HCT116 (cell line): ENCODE measurements around the gene DACT3. TPM values are rescaled to one million over a fixed set of nuclear protein-coding genes. Genes with fewer than 3 reads are reported as not detected.

Source experiments
- ATAC-seq: fragments of 200-7000 bp; cut with Tn5 transposase; 2 replicates; pipeline ENCODE4 v1.9.1; 2020; ENCODE audit warnings: mild to moderate bottlenecking, moderate library complexity
- BruUV-seq: library from RNA; stranded (reverse); fragments of 400-500 nt; replicated peaks from 2 replicates; lab custom pipeline; 2021; lab: Mats Ljungman, UMichigan
- CTCF ChIA-PET: fragments of 300-600 bp; sonication (Branson Sonifier 250); formaldehyde crosslinking; loops from one replicate; lab custom pipeline; 2021; ENCODE audit warnings: antibody characterized with exemption; lab: Charles Lee
- POLR2A ChIA-PET: fragments of 300-600, 350-600 bp; sonication (Branson Sonifier 250); formaldehyde crosslinking; loops from one replicate; lab custom pipeline; 2021; ENCODE audit warnings: antibody characterized with exemption; lab: Charles Lee
- RAD21 ChIA-PET, 2 experiments: fragments of 300-600 bp; sonication (Branson Sonifier 250); formaldehyde crosslinking; loops; one replicate each; lab custom pipeline; 2023; ENCODE audit warnings: low total read pairs in 2 of 2; ENCODE audit not compliant: uncharacterized antibody in 2 of 2, unreplicated experiment in 2 of 2, low non-redundant PET in 1 of 2; lab: Charles Lee
- DNase-seq: peaks from one replicate; pipeline ENCODE4 v3.0.0-alpha.2; 2010; ENCODE audit warnings: low read depth, low spot score
- H2AFZ ChIP-seq: fragments of 200-600 bp; shearing (Covaris generic), sonication (generic); 2 replicates; pipeline ENCODE4 v1.6.1; 2017; ENCODE audit warnings: low read depth, mixed run types, mixed read lengths, antibody characterized with exemption, low read length; ENCODE audit not compliant: poor library complexity, severe bottlenecking
- H3K27ac ChIP-seq: 2 replicates; pipeline ENCODE4 v1.5.1; 2012; ENCODE audit warnings: low read depth, low read length
- H3K27me3 ChIP-seq: fragments of 200-600 bp; sonication (generic); 2 replicates; pipeline ENCODE4 v1.6.1; 2016; ENCODE audit warnings: mixed run types, low read length, mixed read lengths; ENCODE audit not compliant: insufficient read depth
- H3K36me3 ChIP-seq, 2 experiments: fragments of 200-500 bp in 1 of 2; fragments of 200-600 bp in 1 of 2; sonication (Bioruptor generic) in 1 of 2; sonication (generic) in 1 of 2; 2 replicates each; pipeline versions ENCODE4 v1.5.1 to v1.6.1; 2014 to 2016; ENCODE audit warnings: low read length in 2 of 2, inconsistent platforms in 1 of 2, mixed read lengths in 1 of 2, mixed run types in 1 of 2; ENCODE audit not compliant: insufficient read depth in 2 of 2, control insufficient read depth in 1 of 2
- H3K4me1 ChIP-seq, 2 experiments: fragments of 200-600 bp in 1 of 2; sonication (generic) in 1 of 2; 2 replicates each; pipeline versions ENCODE4 v1.5.1 to v1.6.1; 2012 to 2017; ENCODE audit warnings: low read length in 2 of 2, inconsistent platforms in 1 of 2, mild to moderate bottlenecking in 1 of 2, mixed read lengths in 1 of 2, mixed run types in 1 of 2, moderate library complexity in 1 of 2; ENCODE audit not compliant: insufficient read depth in 2 of 2, control insufficient read depth in 1 of 2
- H3K4me2 ChIP-seq: fragments of 200-600 bp; sonication (generic); 2 replicates; pipeline ENCODE4 v1.6.1; 2017; ENCODE audit warnings: mixed run types, low read length, mixed read lengths
- H3K4me3 ChIP-seq, 2 experiments: fragments of 200-600 bp in 1 of 2; sonication (generic) in 1 of 2; replicated peaks in 1 of 2; 2 replicates each; pipeline ENCODE4 v1.5.1; 2011 to 2016; ENCODE audit warnings: low read length in 2 of 2, control low read depth in 1 of 2, low read depth in 1 of 2, mild to moderate bottlenecking in 1 of 2, mixed read lengths in 1 of 2, mixed run types in 1 of 2
- H3K79me2 ChIP-seq: fragments of 200-600 bp; sonication (generic); 2 replicates; pipeline ENCODE4 v1.6.1; 2017; ENCODE audit warnings: mild to moderate bottlenecking, mixed run types, low read length, moderate library complexity, mixed read lengths; ENCODE audit not compliant: insufficient read depth
- H3K9ac ChIP-seq: fragments of 200-600 bp; sonication (generic); 2 replicates; pipeline ENCODE4 v1.6.1; 2016; ENCODE audit warnings: low read length, mixed read lengths
- H3K9me2 ChIP-seq: fragments of 200-600 bp; sonication (generic), shearing (Covaris generic); 2 replicates; pipeline ENCODE4 v1.6.1; 2017; ENCODE audit warnings: mixed run types, mild to moderate bottlenecking, moderate library complexity; ENCODE audit not compliant: insufficient read depth
- H3K9me3 ChIP-seq, 2 experiments: fragments of 200-500 bp in 1 of 2; fragments of 200-600 bp in 1 of 2; sonication (Bioruptor generic) in 1 of 2; sonication (generic) in 1 of 2; 2 replicates each; pipeline ENCODE4 v1.6.1; 2014 to 2017; ENCODE audit warnings: low read length in 2 of 2, mixed read lengths in 2 of 2, inconsistent platforms in 1 of 2, low read depth in 1 of 2, mild to moderate bottlenecking in 1 of 2, mixed run types in 1 of 2, moderate library complexity in 1 of 2; ENCODE audit not compliant: control insufficient read depth in 1 of 2, insufficient read depth in 1 of 2
- H4K20me1 ChIP-seq: fragments of 200-600 bp; sonication (generic), shearing (Covaris generic); 2 replicates; pipeline ENCODE4 v1.6.1; 2017; ENCODE audit warnings: mixed run types, mild to moderate bottlenecking, moderate library complexity; ENCODE audit not compliant: insufficient read depth
- ATF3 ChIP-seq: IDR thresholded peaks from 2 replicates; pipeline ENCODE4 v1.6.1; 2012
- CBX3 ChIP-seq: IDR thresholded peaks from 2 replicates; pipeline ENCODE4 v1.6.1; 2012; ENCODE audit warnings: low read depth
- EGR1 ChIP-seq: IDR thresholded peaks from 2 replicates; pipeline ENCODE4 v1.6.1; 2012; ENCODE audit warnings: low read depth
- EZH2phosphoT487 ChIP-seq: fragments of 200-600 bp; IDR thresholded peaks from 2 replicates; pipeline ENCODE4 v1.6.1; 2018; ENCODE audit warnings: antibody characterized with exemption, borderline replicate concordance
- FOSL1 ChIP-seq: IDR thresholded peaks from 2 replicates; pipeline ENCODE4 v1.6.1; 2012; ENCODE audit warnings: low read depth
- JUND ChIP-seq: IDR thresholded peaks from 2 replicates; pipeline ENCODE4 v1.6.1; 2012
- MAX ChIP-seq: IDR thresholded peaks from 2 replicates; pipeline ENCODE4 v1.6.1; 2012
- POLR2AphosphoS5 ChIP-seq: IDR thresholded peaks from 2 replicates; pipeline ENCODE4 v1.6.1; 2011; ENCODE audit warnings: mild to moderate bottlenecking, low read depth, low read length, moderate library complexity
- REST ChIP-seq: IDR thresholded peaks from 2 replicates; pipeline ENCODE4 v1.6.1; 2012; ENCODE audit warnings: low read depth
- SIN3A ChIP-seq: IDR thresholded peaks from 2 replicates; pipeline ENCODE4 v1.6.1; 2012; ENCODE audit warnings: low read depth
- SP1 ChIP-seq: IDR thresholded peaks from 2 replicates; pipeline ENCODE4 v1.6.1; 2012; ENCODE audit warnings: low read depth
- TCF7L2 ChIP-seq: IDR thresholded peaks from 2 replicates; pipeline ENCODE4 v1.7.0; 2011; ENCODE audit warnings: borderline replicate concordance, inconsistent platforms; ENCODE audit not compliant: insufficient read depth, insufficient read length; ENCODE audit errors: extremely low read depth
- YY1 ChIP-seq: IDR thresholded peaks from 2 replicates; pipeline ENCODE4 v1.6.1; 2011; ENCODE audit warnings: low read length, low read depth, moderate library complexity, mild to moderate bottlenecking; ENCODE audit not compliant: insufficient replicate concordance; ENCODE audit errors: extremely low read depth
- ZBTB33 ChIP-seq: IDR thresholded peaks from 2 replicates; pipeline ENCODE4 v1.6.1; 2011; ENCODE audit warnings: mild to moderate bottlenecking, low read length, moderate library complexity; ENCODE audit not compliant: insufficient replicate concordance; ENCODE audit errors: extremely low read depth
- ZNF274 ChIP-seq: fragments of 200-500 bp; sonication (Bioruptor generic); IDR thresholded peaks from 2 replicates; pipeline ENCODE4 v1.6.1; 2014; ENCODE audit warnings: mild to moderate bottlenecking, low read depth, low read length, inconsistent platforms
- intact Hi-C: fragments of 100-400 bp; cut with micrococcal nuclease; formaldehyde crosslinking; loops from 2 replicates; pipeline ENCODE4 v1.10.0; 2022
- total RNA-seq: library from RNA; stranded (reverse); gene quantifications from one replicate; pipeline ENCODE4 v1.2.1, GENCODE V29; 2021; ENCODE audit not compliant: unreplicated experiment

Gene DACT3
- total RNA-seq, 1 experiment from 2014 or later, result 2.0 TPM

- Histone ChIP-seq H3K36me3 (no peaks in the 10 kb centered on the region), H3K4me1 (peaks cover 20 to 34% of the 10 kb centered on the region in 2 experiments), H3K27me3 (no peaks in the 10 kb centered on the region), H3K9ac (no peak within 1 kb of the TSS), H3K9me3 (no peaks in the 10 kb centered on the region), H3K9me2 (no peaks in the 10 kb centered on the region), H3K79me2 (no peaks in the 10 kb centered on the region), H3K4me2 (no peak within 1 kb of the TSS), H4K20me1 (no peaks in the 10 kb centered on the region), H2AFZ (no peak within 1 kb of the TSS), H3K27ac (no peak within 1 kb of the TSS), H3K4me3 (no peak within 1 kb of the TSS)
- CTCF ChIA-PET, result no interaction called here
- no peak for TF ChIP-seq POLR2AphosphoS5
- TF ChIP-seq YY1, result no peak
- no peak for TF ChIP-seq FOSL1
- TF ChIP-seq REST, result no peak
- no peak for TF ChIP-seq SP1
- TF ChIP-seq ZBTB33, result no peak
- no peak for TF ChIP-seq MAX
- no peak for TF ChIP-seq EZH2phosphoT487
- TF ChIP-seq JUND, result no peak
- TF ChIP-seq ZNF274, result no peak
- TF ChIP-seq ATF3, result no peak
- no peak for TF ChIP-seq EGR1
- TF ChIP-seq CBX3, result no peak
- no peak for TF ChIP-seq SIN3A
- no peak for TF ChIP-seq TCF7L2
- no peak for ATAC-seq
- POLR2A ChIA-PET, result no interaction called here
- DNase-seq, result no peak
- RAD21 ChIA-PET, result no interaction called here
- intact Hi-C loops, result no loop called here
- BruUV-seq, result no TSS peak
Observed at GRCh38 chr19:46635920-46636761, 24.8 kb downstream of the DACT3 start, which contains the start of gene GNG8. TSS of gene GNG8 (minus strand) at chr19:46636202. CDS start at chr19:46634682, 1,520 bp downstream.
